ENCODE data around the gene CTSE. TPM values are rescaled to one million over a fixed set of nuclear protein-coding genes. Genes with fewer than 3 reads are reported as not detected.

Gene CTSE
- total RNA-seq, 2 donors from 2014 or later, result 0.15 to 0.42 TPM

GRCh38 chr1:206037581-206037980 lies 13.9 kb upstream of the CTSE start:
- H3K9ac ChIP-seq (ENCODE audit: extremely low read depth, low read length, poor library complexity, severe bottlenecking), result no peak overlapping the region
- Mint-ChIP-seq H3K4me1 (peaks cover 4% of the 10 kb centered on the region), H3K36me3 (ENCODE audit: low read depth) (no peaks in the 10 kb centered on the region), H3K27ac (no peak overlapping the region), H3K4me3 (no peak overlapping the region), H3K9me3 (no peaks in the 10 kb centered on the region), H3K27me3 (ENCODE audit: insufficient read depth) (peaks cover 12% of the 10 kb centered on the region)
- no peaks in the 10 kb centered on the region for H3K4me1 ChIP-seq (ENCODE audit: control insufficient read depth, insufficient read depth, low read length)
- H3K4me3 ChIP-seq (ENCODE audit: low read length), result no peak overlapping the region
- no peaks in the 10 kb centered on the region for H3K36me3 ChIP-seq (ENCODE audit: control insufficient read depth, insufficient read depth, low read length)
- H3K27me3 ChIP-seq (ENCODE audit: control insufficient read depth, insufficient read depth, low read length, poor library complexity, severe bottlenecking), result peaks cover 12% of the 10 kb centered on the region
- no peak overlapping the region for H3K27ac ChIP-seq (ENCODE audit: low read depth, low read length)
- no peaks in the 10 kb centered on the region for H3K9me3 ChIP-seq (ENCODE audit: control insufficient read depth, low read length)
- DNase-seq, result no peak
- 88 to 89% methylated on average over 9 of the region's 9 CpGs for WGBS, 2 experiments (ENCODE audit: insufficient coverage in 1 of 2, insufficient read length in 1 of 2)
- TF ChIP-seq, protein P1, sequence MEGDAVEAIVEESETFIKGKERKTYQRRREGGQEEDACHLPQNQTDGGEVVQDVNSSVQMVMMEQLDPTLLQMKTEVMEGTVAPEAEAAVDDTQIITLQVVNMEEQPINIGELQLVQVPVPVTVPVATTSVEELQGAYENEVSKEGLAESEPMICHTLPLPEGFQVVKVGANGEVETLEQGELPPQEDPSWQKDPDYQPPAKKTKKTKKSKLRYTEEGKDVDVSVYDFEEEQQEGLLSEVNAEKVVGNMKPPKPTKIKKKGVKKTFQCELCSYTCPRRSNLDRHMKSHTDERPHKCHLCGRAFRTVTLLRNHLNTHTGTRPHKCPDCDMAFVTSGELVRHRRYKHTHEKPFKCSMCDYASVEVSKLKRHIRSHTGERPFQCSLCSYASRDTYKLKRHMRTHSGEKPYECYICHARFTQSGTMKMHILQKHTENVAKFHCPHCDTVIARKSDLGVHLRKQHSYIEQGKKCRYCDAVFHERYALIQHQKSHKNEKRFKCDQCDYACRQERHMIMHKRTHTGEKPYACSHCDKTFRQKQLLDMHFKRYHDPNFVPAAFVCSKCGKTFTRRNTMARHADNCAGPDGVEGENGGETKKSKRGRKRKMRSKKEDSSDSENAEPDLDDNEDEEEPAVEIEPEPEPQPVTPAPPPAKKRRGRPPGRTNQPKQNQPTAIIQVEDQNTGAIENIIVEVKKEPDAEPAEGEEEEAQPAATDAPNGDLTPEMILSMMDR (conservative IDR thresholded peaks at IDR 0.05), result no peak

DNA sequence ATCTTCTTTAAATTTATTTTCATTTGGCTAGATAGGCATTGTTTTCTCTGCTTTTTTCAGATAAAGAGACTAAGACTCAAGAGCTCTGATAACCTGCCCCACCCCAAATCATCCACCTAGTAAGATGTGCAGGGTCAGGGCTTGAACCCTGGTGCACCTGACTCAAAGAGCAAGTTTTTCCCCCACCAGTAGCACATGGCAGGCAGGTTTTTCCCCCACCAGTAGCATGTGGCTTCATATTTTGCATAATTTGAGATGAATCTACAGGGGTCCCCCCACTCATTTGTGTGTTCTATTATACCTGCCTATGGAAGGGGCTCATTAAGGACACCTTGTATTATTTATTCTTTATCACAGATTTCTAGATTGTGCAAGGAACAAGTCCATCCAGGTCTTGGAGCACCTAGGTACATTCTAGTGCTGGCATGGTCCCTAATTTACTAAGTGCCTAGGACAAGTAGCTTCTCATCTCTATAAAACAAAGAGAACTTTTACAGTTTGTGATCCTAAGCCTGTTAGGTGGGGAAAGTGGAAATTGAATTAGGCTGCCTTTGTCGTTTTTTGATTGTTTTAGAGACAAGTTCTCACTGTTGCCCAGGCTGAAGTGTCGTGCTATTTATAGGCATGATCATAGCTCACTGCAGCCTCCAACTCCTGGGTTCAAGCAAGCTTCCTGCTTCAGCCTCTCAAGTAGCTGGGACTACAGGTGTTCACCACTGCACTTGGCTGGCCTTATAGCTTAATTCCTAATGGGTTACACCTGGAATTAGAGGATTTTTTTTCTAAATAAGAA lies 13.2 kb upstream of the CTSE start:
- H3K36me3 ChIP-seq (ENCODE audit: control insufficient read depth, insufficient read depth, low read length), result no peaks in the 10 kb centered on the region
- H3K27me3 ChIP-seq (ENCODE audit: control insufficient read depth, insufficient read depth, low read length, poor library complexity, severe bottlenecking), result peaks cover 12% of the 10 kb centered on the region
- no peak overlapping the region for H3K4me3 ChIP-seq (ENCODE audit: low read length)
- TF ChIP-seq, protein P1 (conservative IDR thresholded peaks at IDR 0.05), result no peak
- no peak for DNase-seq
- H3K4me3 Mint-ChIP-seq, result no peak overlapping the region
- peaks cover 13% of the 10 kb centered on the region for H3K27me3 Mint-ChIP-seq (ENCODE audit: insufficient read depth)
- H3K36me3 Mint-ChIP-seq (ENCODE audit: low read depth), result no peaks in the 10 kb centered on the region
- H3K4me1 Mint-ChIP-seq, result peaks cover 4% of the 10 kb centered on the region
- H3K9me3 ChIP-seq (ENCODE audit: control insufficient read depth, low read length), result no peaks in the 10 kb centered on the region
- no peak overlapping the region for H3K9ac ChIP-seq (ENCODE audit: extremely low read depth, low read length, poor library complexity, severe bottlenecking)
- H3K27ac Mint-ChIP-seq, result no peak overlapping the region
- no peaks in the 10 kb centered on the region for H3K9me3 Mint-ChIP-seq
- WGBS, 2 experiments (ENCODE audit: insufficient coverage in 1 of 2, insufficient read length in 1 of 2), result 78 to 87% methylated on average over 2 of the region's 2 CpGs
- H3K4me1 ChIP-seq (ENCODE audit: control insufficient read depth, insufficient read depth, low read length), result no peaks in the 10 kb centered on the region
- no peak overlapping the region for H3K27ac ChIP-seq (ENCODE audit: low read depth, low read length)

- DNase-seq, result no peak
- Mint-ChIP-seq H3K9me3 (no peaks in the 10 kb centered on the region), H3K4me3 (no peak overlapping the region), H3K27me3 (ENCODE audit: insufficient read depth) (peaks cover 13% of the 10 kb centered on the region), H3K36me3 (ENCODE audit: low read depth) (no peaks in the 10 kb centered on the region), H3K4me1 (peaks cover 2% of the 10 kb centered on the region), H3K27ac (no peak overlapping the region)
- Histone ChIP-seq H3K27me3 (ENCODE audit: control insufficient read depth, insufficient read depth, low read length, poor library complexity, severe bottlenecking) (peaks cover 12% of the 10 kb centered on the region), H3K27ac (ENCODE audit: low read depth, low read length) (no peak overlapping the region), H3K36me3 (ENCODE audit: control insufficient read depth, insufficient read depth, low read length) (no peaks in the 10 kb centered on the region), H3K4me1 (ENCODE audit: control insufficient read depth, insufficient read depth, low read length) (no peaks in the 10 kb centered on the region), H3K4me3 (ENCODE audit: low read length) (no peak overlapping the region), H3K9ac (ENCODE audit: extremely low read depth, low read length, poor library complexity, severe bottlenecking) (no peak overlapping the region), H3K9me3 (ENCODE audit: control insufficient read depth, low read length) (no peaks in the 10 kb centered on the region)
- TF ChIP-seq, protein P1 (conservative IDR thresholded peaks at IDR 0.05), result no peak
- WGBS, 2 experiments (ENCODE audit: insufficient coverage in 1 of 2, insufficient read length in 1 of 2), result 75 to 89% methylated on average over 2 to 5 of the region's 5 CpGs
These were observed 11.3 kb upstream of the CTSE start for GRCh38 chr1:206035027-206035426.
